ENCODE measurements around the gene STRN4. TPM values are rescaled to one million over a fixed set of nuclear protein-coding genes. Genes with fewer than 3 reads are reported as not detected.
A peak's percentile ranks its signal among the peaks of the same experiment; 100 is the strongest.

Gene STRN4
- total and polyA plus RNA-seq, 9 of the 15 experiments (the other 6 are each of a cell fraction or from before 2014, with no cell fraction given) = 0.62 to 83.7 (median 36.9) TPM

DNA sequence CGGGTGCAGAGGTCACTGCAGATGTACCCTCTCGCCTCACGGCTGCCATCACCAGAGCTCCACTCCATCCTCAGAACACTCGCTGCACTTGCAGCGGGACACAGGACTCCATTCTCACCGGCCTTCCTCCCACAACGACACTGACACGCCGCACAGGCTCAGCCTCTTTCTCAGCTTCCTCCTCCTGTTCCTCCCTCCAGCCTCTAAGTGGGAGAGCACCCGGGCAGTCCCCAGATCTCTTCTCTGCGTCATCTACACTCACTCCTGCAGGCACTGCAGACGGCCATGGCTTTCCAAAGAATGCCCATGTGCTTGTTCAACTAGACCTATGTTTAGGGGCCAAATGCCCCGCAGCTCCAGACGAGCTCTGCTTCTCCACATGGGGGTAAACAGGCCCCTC, 14.7 kb downstream of the STRN4 start (continued):
- TF ChIP-seq, protein P1, sequence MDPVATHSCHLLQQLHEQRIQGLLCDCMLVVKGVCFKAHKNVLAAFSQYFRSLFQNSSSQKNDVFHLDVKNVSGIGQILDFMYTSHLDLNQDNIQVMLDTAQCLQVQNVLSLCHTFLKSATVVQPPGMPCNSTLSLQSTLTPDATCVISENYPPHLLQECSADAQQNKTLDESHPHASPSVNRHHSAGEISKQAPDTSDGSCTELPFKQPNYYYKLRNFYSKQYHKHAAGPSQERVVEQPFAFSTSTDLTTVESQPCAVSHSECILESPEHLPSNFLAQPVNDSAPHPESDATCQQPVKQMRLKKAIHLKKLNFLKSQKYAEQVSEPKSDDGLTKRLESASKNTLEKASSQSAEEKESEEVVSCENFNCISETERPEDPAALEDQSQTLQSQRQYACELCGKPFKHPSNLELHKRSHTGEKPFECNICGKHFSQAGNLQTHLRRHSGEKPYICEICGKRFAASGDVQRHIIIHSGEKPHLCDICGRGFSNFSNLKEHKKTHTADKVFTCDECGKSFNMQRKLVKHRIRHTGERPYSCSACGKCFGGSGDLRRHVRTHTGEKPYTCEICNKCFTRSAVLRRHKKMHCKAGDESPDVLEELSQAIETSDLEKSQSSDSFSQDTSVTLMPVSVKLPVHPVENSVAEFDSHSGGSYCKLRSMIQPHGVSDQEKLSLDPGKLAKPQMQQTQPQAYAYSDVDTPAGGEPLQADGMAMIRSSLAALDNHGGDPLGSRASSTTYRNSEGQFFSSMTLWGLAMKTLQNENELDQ (CRISPR knock-in tag; IDR thresholded peaks at IDR 0.05; ENCODE audit: borderline replicate concordance) = no peak
- TF ChIP-seq SPI1 (IDR thresholded peaks at IDR 0.05; ENCODE audit: borderline replicate concordance, low read depth, low read length) (peak; percentile 15; the same call in 1 of the 2 replicates), CBFB (CRISPR knock-in tag; IDR thresholded peaks at IDR 0.05) (no peak), EWSR1 (IDR thresholded peaks at IDR 0.05; ENCODE audit: borderline replicate concordance, low read depth, partially characterized antibody) (no peak), GTF3C2 (IDR thresholded peaks at IDR 0.05; ENCODE audit: borderline replicate concordance, extremely low read depth, insufficient read length) (no peak), PTRF (tag; IDR thresholded peaks at IDR 0.05) (no peak), BDP1 (IDR thresholded peaks at IDR 0.05; ENCODE audit: insufficient read depth, insufficient read length) (no peak), TCF3 (CRISPR knock-in tag; IDR thresholded peaks at IDR 0.05) (no peak), MAX (CRISPR knock-in tag; IDR thresholded peaks at IDR 0.05) (0 out of 2 replicates have a peak, but pooled peaks have one; percentile 6), MEF2D (tag; conservative IDR thresholded peaks at IDR 0.05; ENCODE audit: low read depth) (no peak), KDM4B (IDR thresholded peaks at IDR 0.05; ENCODE audit: borderline replicate concordance in 2 of 2, low read depth in 1 of 2) (no peak), ELF4 (CRISPR knock-in tag; IDR thresholded peaks at IDR 0.05) (0 out of 2 replicates have a peak, but pooled peaks have one; percentile 34), SRSF9 (IDR thresholded peaks at IDR 0.05; ENCODE audit: borderline replicate concordance, low read depth, low read length) (no peak), ZNF324 (CRISPR knock-in tag; IDR thresholded peaks at IDR 0.05) (no peak), ZHX1 (conservative IDR thresholded peaks at IDR 0.05; ENCODE audit: low read length) (no peak), ARNT (IDR thresholded peaks at IDR 0.05) (no peak), SUPT5H (IDR thresholded peaks at IDR 0.05) (no peak), SAFB2 (IDR thresholded peaks at IDR 0.05; ENCODE audit: borderline replicate concordance, low read depth, low read length, severe bottlenecking) (no peak), GTF2A2 (tag; IDR thresholded peaks at IDR 0.05) (no peak), SNRNP70 (optimal IDR thresholded peaks at IDR 0.05; ENCODE audit: low read depth, low read length) (peak; percentile 36), ZNF23 (CRISPR knock-in tag; IDR thresholded peaks at IDR 0.05) (no peak), POLR2AphosphoS5 (IDR thresholded peaks at IDR 0.05; ENCODE audit: control insufficient read depth, insufficient read depth, low read depth, low read length) (no peak)
